Neural crest cell (in vitro differentiated cells): ENCODE data around the gene CD58. TPM values are rescaled to one million over a fixed set of nuclear protein-coding genes. Genes with fewer than 3 reads are reported as not detected.

Experiments used
- DNase-seq: peaks from one replicate; pipeline ENCODE4 v3.0.0; 2021; ENCODE audit warnings: low read depth, mixed read lengths, low spot score
- H3K27ac Mint-ChIP-seq: one replicate; pipeline ENCODE4 v1.8.0; 2021; ENCODE audit warnings: mild to moderate bottlenecking, mixed read lengths; ENCODE audit not compliant: unreplicated experiment
- H3K27me3 Mint-ChIP-seq: 2 replicates; pipeline ENCODE4 v1.8.0; 2021; ENCODE audit warnings: low read depth, mild to moderate bottlenecking, mixed read lengths
- H3K36me3 Mint-ChIP-seq: 2 replicates; pipeline ENCODE4 v1.8.0; 2021; ENCODE audit warnings: low read depth, mild to moderate bottlenecking, mixed read lengths
- H3K4me1 Mint-ChIP-seq: 2 replicates; pipeline ENCODE4 v1.8.0; 2021; ENCODE audit warnings: mixed read lengths
- H3K4me3 Mint-ChIP-seq: one replicate; pipeline ENCODE4 v1.8.0; 2021; ENCODE audit warnings: mild to moderate bottlenecking, mixed read lengths
- H3K9me3 Mint-ChIP-seq: 2 replicates; pipeline ENCODE4 v1.8.0; 2021; ENCODE audit warnings: mixed read lengths
- total RNA-seq: library from RNA; stranded (reverse); gene quantifications from 2 replicates; pipeline ENCODE4 v1.2.1, GENCODE V29; 2021
- TF ChIP-seq, protein P1 (sequence below): fragments of 200-600 bp; sonication (generic); conservative IDR thresholded peaks from 2 replicates; pipeline ENCODE4 v1.5.0; 2021; ENCODE audit warnings: antibody characterized with exemption, mild to moderate bottlenecking

Gene CD58
- total RNA-seq, 1 donor from 2014 or later: 7.1 TPM

DNA sequence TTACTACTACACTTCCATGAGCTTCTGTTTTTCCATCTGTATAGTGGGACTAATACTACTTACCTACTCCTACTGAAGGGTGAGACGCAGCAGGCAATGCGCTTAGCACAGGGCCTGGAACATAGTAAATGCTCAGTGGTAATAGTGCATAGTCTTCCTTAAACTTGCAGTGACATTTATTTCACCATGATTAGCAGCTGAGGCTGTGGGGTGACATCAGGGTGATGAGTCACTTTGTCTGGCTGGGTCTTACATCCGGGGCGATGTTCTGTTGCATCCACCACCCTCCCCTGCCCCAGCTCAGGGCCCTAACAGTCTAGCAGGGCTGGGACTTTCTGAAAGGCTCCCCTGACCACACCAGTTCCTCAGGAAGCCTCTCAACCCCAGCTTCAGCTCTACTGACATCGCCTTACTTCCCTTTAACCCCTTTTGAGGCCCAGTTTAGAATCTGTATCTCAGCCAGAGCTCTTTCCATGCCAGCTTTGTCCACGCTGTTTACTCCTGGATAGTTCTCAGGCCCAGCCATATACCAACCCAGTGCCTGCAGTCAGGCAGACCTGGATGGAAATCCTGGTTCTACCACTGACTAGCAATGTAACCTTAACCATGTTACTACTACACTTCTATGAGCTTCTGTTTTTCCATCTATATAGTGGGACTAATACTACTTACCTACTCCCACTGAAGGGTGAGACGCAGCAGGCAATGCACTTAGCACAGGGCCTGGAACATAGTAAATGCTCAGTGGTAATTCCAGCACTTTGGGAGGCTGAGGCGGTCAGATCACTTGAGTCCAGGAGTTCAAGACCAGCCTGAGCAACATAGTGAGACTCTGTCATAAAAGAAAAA, 66.3 kb downstream of the CD58 start:
- H3K4me1 Mint-ChIP-seq: no peaks in the 10 kb centered on the region
- no peak overlapping the region for H3K27ac Mint-ChIP-seq
- H3K27me3 Mint-ChIP-seq: no peaks in the 10 kb centered on the region
- TF ChIP-seq, protein P1, sequence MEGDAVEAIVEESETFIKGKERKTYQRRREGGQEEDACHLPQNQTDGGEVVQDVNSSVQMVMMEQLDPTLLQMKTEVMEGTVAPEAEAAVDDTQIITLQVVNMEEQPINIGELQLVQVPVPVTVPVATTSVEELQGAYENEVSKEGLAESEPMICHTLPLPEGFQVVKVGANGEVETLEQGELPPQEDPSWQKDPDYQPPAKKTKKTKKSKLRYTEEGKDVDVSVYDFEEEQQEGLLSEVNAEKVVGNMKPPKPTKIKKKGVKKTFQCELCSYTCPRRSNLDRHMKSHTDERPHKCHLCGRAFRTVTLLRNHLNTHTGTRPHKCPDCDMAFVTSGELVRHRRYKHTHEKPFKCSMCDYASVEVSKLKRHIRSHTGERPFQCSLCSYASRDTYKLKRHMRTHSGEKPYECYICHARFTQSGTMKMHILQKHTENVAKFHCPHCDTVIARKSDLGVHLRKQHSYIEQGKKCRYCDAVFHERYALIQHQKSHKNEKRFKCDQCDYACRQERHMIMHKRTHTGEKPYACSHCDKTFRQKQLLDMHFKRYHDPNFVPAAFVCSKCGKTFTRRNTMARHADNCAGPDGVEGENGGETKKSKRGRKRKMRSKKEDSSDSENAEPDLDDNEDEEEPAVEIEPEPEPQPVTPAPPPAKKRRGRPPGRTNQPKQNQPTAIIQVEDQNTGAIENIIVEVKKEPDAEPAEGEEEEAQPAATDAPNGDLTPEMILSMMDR: no peak
- H3K4me3 Mint-ChIP-seq: no peak overlapping the region
- H3K36me3 Mint-ChIP-seq: no peaks in the 10 kb centered on the region
- DNase-seq: no peak
- H3K9me3 Mint-ChIP-seq: peaks cover under 1% of the 10 kb centered on the region

DNA sequence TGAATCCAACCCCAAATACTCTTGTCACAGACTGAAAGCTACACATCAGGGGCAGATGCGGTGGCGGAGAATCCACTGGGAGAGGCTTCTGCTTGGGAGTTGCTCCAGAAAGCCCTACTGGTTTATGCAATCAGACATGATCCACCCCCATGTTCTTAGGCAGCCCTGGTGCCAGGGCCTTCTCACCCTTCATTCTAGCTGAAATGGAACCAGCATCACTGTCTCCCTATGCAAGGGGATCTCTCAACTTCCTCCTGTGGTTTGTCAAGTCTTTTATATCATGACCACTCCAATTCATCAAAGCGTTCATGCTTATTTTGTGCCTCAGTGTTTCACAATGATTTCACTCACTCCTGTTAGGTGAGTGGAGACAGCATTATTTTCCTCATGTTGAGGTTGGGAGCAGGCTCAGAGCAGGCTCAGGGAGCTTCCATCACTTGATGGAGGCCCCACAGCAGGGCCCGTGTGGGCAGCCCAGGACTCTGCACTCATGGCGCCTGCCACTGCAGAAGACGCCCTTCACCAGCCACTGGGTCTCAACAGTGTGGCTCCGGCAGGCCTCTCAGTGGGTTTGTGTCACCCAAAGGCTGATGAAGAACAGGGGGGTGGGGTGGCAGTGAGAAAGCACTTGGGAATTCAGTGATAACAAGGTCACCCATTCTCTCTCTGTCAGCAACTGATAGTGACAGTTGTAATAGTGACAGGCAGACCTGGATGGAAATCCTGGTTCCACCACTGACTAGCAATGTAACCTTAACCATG, 67.1 kb downstream of the CD58 start:
- H3K4me3 Mint-ChIP-seq: no peak overlapping the region
- TF ChIP-seq, protein P1: no peak
- no peaks in the 10 kb centered on the region for H3K27me3 Mint-ChIP-seq
- no peak overlapping the region for H3K27ac Mint-ChIP-seq
- no peak for DNase-seq
- no peaks in the 10 kb centered on the region for H3K36me3 Mint-ChIP-seq
- peaks cover 6% of the 10 kb centered on the region for H3K4me1 Mint-ChIP-seq
- H3K9me3 Mint-ChIP-seq: no peaks in the 10 kb centered on the region

DNA sequence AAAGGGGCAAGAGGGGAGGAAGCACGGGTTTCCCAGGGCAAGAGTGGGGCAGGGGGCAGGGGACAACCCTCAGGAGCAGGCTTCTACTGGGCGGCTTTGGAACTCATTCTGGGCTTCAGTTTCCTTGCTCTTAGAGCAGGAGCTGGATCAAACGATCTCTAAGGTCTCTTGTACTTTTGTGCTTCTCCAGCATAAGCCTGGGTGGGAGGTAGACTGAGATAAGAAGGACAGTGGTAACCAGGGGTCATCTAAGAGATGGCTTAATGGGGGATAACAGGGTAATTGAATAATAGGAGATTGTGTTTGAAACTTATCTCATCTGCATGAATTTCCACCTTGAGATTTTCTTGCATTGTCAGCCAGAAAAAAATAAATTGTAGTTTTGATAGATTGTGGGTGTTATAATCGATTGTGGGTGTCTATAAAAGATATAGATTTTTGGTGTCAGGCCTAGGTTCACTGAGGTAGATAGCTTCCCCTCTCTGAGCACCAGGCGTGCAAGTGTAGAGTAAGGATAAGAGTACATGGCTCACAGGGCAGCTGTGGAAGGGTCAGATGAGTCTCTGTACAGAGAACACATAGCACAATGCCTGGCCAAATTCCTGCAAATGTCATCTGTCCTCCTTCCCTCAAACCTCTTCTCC, 68.0 kb downstream of the CD58 start:
- no peaks in the 10 kb centered on the region for H3K9me3 Mint-ChIP-seq
- H3K4me3 Mint-ChIP-seq: no peak overlapping the region

DNA sequence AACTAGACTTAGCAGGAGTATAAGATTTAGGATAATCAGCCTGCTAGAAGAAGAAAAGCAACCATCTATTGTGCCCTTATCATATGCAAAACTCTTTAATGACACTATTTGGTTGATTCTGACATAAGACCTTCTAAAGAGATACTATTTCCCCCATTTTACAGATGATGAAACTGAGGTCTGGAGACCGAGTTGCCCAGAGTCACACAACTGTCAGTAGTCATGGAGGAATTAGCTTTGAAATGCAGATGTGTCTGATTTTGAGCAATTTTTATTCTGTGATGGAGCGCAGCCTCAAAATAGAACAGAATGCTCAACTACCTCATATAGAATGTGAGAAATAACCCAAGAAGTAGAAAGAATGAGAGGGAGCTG, 69.0 kb downstream of the CD58 start:
- H3K27me3 Mint-ChIP-seq: no peaks in the 10 kb centered on the region
- TF ChIP-seq, protein P1: no peak
- H3K9me3 Mint-ChIP-seq: no peaks in the 10 kb centered on the region
- no peak overlapping the region for H3K27ac Mint-ChIP-seq
- H3K4me1 Mint-ChIP-seq: peaks cover 14% of the 10 kb centered on the region
- no peak for DNase-seq
- no peaks in the 10 kb centered on the region for H3K36me3 Mint-ChIP-seq
- H3K4me3 Mint-ChIP-seq: no peak overlapping the region

More for the DNA sequence above, 68.0 kb downstream of the CD58 start:
- TF ChIP-seq, protein P1: no peak
- no peak for DNase-seq
- Mint-ChIP-seq H3K27me3 (no peaks in the 10 kb centered on the region), H3K27ac (no peak overlapping the region), H3K4me1 (peaks cover 13% of the 10 kb centered on the region), H3K36me3 (no peaks in the 10 kb centered on the region)

DNA sequence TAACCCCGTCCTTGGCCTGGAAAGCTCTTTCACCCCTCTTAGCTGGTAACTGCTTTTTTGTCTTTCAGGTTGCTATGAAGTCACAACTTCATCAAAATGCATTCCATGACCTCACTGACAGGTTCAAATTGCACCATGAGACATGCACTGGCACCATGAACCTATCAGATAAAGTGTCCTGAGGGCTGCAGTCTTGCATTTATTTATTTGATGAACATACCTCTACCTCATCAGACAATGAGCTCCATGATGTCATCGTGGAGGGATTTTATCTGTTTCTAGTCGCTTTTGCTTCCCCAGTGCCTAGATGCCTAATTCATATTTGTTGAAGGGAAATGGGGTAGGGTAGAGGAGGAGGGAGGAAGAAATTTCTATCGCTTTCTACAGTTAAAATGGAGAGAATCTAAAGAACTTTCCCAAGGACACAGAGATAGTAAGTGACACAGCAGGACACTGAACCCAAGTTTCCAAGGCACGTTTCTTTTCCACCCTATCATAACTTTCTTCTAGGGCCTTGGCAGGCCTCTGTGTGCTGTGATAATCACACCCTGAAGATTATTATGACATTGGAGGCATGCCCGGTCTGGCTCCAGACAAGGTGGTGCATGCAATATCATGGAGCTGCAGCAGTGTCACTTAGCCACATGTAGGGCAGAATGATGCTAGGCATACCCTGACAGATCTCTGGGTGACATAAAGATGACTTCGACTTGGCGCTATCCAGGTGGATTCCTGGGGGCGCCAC, 69.5 kb downstream of the CD58 start:
- no peak for DNase-seq
- Mint-ChIP-seq H3K36me3 (no peaks in the 10 kb centered on the region), H3K9me3 (no peaks in the 10 kb centered on the region), H3K4me1 (peaks cover 18% of the 10 kb centered on the region), H3K27me3 (no peaks in the 10 kb centered on the region), H3K4me3 (no peak overlapping the region), H3K27ac (no peak overlapping the region)
- TF ChIP-seq, protein P1: no peak
